ENCODE results near the gene PIH1D2. TPM values are rescaled to one million over a fixed set of nuclear protein-coding genes. Genes with fewer than 3 reads are reported as not detected.

The PIH1D2 gene
- total RNA-seq, 2 experiments from 2014 or later: not detected

GRCh38 chr11:112114460-112114859, 40.6 kb upstream of the PIH1D2 start:
- Histone ChIP-seq H3K4me3 (ENCODE audit: low read length) (no peak overlapping the region), H3K4me1 (ENCODE audit: insufficient read depth, low read length) (no peaks in the 10 kb centered on the region), H3K27ac (ENCODE audit: low read depth in 1 of 2, low read length in 2 of 2) (no peak overlapping the region), H3K27me3 (ENCODE audit: control insufficient read depth in 1 of 2, insufficient read depth in 2 of 2, low read length in 2 of 2) (no peaks in the 10 kb centered on the region), H3K9me3 (ENCODE audit: control insufficient read depth in 1 of 2, insufficient read depth in 1 of 2, low read length in 2 of 2) (no peaks in the 10 kb centered on the region), H3K36me3 (ENCODE audit: insufficient read depth, low read length) (no peaks in the 10 kb centered on the region)
- ATAC-seq (ENCODE audit: poor library complexity) (no peak), DNase-seq (no peak)
- TF ChIP-seq, protein P1, sequence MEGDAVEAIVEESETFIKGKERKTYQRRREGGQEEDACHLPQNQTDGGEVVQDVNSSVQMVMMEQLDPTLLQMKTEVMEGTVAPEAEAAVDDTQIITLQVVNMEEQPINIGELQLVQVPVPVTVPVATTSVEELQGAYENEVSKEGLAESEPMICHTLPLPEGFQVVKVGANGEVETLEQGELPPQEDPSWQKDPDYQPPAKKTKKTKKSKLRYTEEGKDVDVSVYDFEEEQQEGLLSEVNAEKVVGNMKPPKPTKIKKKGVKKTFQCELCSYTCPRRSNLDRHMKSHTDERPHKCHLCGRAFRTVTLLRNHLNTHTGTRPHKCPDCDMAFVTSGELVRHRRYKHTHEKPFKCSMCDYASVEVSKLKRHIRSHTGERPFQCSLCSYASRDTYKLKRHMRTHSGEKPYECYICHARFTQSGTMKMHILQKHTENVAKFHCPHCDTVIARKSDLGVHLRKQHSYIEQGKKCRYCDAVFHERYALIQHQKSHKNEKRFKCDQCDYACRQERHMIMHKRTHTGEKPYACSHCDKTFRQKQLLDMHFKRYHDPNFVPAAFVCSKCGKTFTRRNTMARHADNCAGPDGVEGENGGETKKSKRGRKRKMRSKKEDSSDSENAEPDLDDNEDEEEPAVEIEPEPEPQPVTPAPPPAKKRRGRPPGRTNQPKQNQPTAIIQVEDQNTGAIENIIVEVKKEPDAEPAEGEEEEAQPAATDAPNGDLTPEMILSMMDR (IDR thresholded peaks at IDR 0.05): no peak
- Mint-ChIP-seq H3K36me3 (ENCODE audit: low read depth) (no peaks in the 10 kb centered on the region), H3K27me3 (no peaks in the 10 kb centered on the region), H3K9me3 (no peaks in the 10 kb centered on the region), H3K4me3 (no peak overlapping the region), H3K27ac (no peak overlapping the region), H3K4me1 (ENCODE audit: low read depth) (no peaks in the 10 kb centered on the region)
- CTCF ChIA-PET: interaction anchor here (1.0 to 1.9 kb wide), 2 partner anchors 9 to 1175 kb away, joined by 3 to 5 read pairs; no protein-coding TSS in a partner anchor
- POLR2A ChIA-PET: interaction anchor here (0.5 kb wide), 1 partner anchor 178 kb away, joined by 3 read pairs; no protein-coding TSS in a partner anchor
- intact Hi-C loops (cut with DNase I, micrococcal nuclease): loop anchor here in 1 of 2 experiments (5.0 kb wide), 1 partner anchor 108 kb away; no protein-coding TSS in a partner anchor

GRCh38 chr11:112113539-112114457, 40.0 kb upstream of the PIH1D2 start:
- H3K27ac Mint-ChIP-seq: no peak overlapping the region
- H3K4me3 ChIP-seq (ENCODE audit: low read length): no peak overlapping the region
- TF ChIP-seq, protein P1 (IDR thresholded peaks at IDR 0.05): peak; percentile 88
- peak; percentile 57 for ATAC-seq (ENCODE audit: poor library complexity)
- H3K4me1 ChIP-seq (ENCODE audit: insufficient read depth, low read length): no peaks in the 10 kb centered on the region
- ChIA-PET POLR2A (interaction anchor here (0.5 kb wide), 1 partner anchor 178 kb away, joined by 3 read pairs; no protein-coding TSS in a partner anchor), CTCF (interaction anchor here (0.7 to 1.9 kb wide), 7 partner anchors 9 to 1761 kb away, joined by 3 to 5 read pairs (median 3); partner anchors contain the start of genes SDHD, TIMM8B and USP28)
- H3K4me1 Mint-ChIP-seq (ENCODE audit: low read depth): no peaks in the 10 kb centered on the region
- intact Hi-C loops (cut with DNase I, micrococcal nuclease): loop anchor here in 1 of 2 experiments (2.0 to 5.0 kb wide), 2 partner anchors 109 to 167 kb away; no protein-coding TSS in a partner anchor
- H3K36me3 Mint-ChIP-seq (ENCODE audit: low read depth): no peaks in the 10 kb centered on the region
- no peak overlapping the region for H3K27ac ChIP-seq (ENCODE audit: low read depth in 1 of 2, low read length in 2 of 2)
- no peaks in the 10 kb centered on the region for H3K9me3 Mint-ChIP-seq
- no peaks in the 10 kb centered on the region for H3K36me3 ChIP-seq (ENCODE audit: insufficient read depth, low read length)
- no peaks in the 10 kb centered on the region for H3K9me3 ChIP-seq (ENCODE audit: control insufficient read depth in 1 of 2, insufficient read depth in 1 of 2, low read length in 2 of 2)
- no peaks in the 10 kb centered on the region for H3K27me3 Mint-ChIP-seq
- DNase-seq: peak in 4 of 14 experiments; percentile 13 to 68 (median 58)
- no peak overlapping the region for H3K4me3 Mint-ChIP-seq
- H3K27me3 ChIP-seq (ENCODE audit: control insufficient read depth in 1 of 2, insufficient read depth in 2 of 2, low read length in 2 of 2): no peaks in the 10 kb centered on the region

- no peak for ATAC-seq (ENCODE audit: poor library complexity)
- H3K27ac Mint-ChIP-seq: no peak overlapping the region
- no peaks in the 10 kb centered on the region for H3K4me1 Mint-ChIP-seq (ENCODE audit: low read depth)
- no peaks in the 10 kb centered on the region for H3K27me3 ChIP-seq (ENCODE audit: control insufficient read depth in 1 of 2, insufficient read depth in 2 of 2, low read length in 2 of 2)
- H3K27ac ChIP-seq (ENCODE audit: low read depth in 1 of 2, low read length in 2 of 2): no peak overlapping the region
- no peak overlapping the region for H3K4me3 Mint-ChIP-seq
- no peak overlapping the region for H3K4me3 ChIP-seq (ENCODE audit: low read length)
- no peak for DNase-seq
- H3K27me3 Mint-ChIP-seq: no peaks in the 10 kb centered on the region
- peaks cover 9% of the 10 kb centered on the region for H3K36me3 Mint-ChIP-seq (ENCODE audit: low read depth)
- H3K4me1 ChIP-seq (ENCODE audit: insufficient read depth, low read length): no peaks in the 10 kb centered on the region
- no peaks in the 10 kb centered on the region for H3K9me3 Mint-ChIP-seq
- H3K36me3 ChIP-seq (ENCODE audit: insufficient read depth, low read length): peaks cover 2% of the 10 kb centered on the region
- ChIA-PET CTCF (no interaction called here), POLR2A (interaction anchor here (1.0 kb wide), 1 partner anchor 16 kb away, joined by 3 read pairs; no protein-coding TSS in a partner anchor)
- TF ChIP-seq, protein P1 (IDR thresholded peaks at IDR 0.05): no peak
- intact Hi-C loops (cut with DNase I, micrococcal nuclease): no loop called here
- H3K9me3 ChIP-seq (ENCODE audit: control insufficient read depth in 1 of 2, insufficient read depth in 1 of 2, low read length in 2 of 2): no peaks in the 10 kb centered on the region
Observed at GRCh38 chr11:112106070-112106469, 32.3 kb upstream of the PIH1D2 start.

Data from CD4-positive, alpha-beta T cell (primary cell).